GM21619 (cell line): ENCODE measurements around the gene WWOX.

Experiments used
- ATAC-seq: cut with Tn5 transposase; IDR thresholded peaks from one replicate; pipeline ENCODE4 v1.9.1; 2021; ENCODE audit not compliant: unreplicated experiment

WWOX gene

GRCh38 chr16:78994135-78994745, 894.8 kb downstream of the WWOX start:
- no peak for ATAC-seq

DNA sequence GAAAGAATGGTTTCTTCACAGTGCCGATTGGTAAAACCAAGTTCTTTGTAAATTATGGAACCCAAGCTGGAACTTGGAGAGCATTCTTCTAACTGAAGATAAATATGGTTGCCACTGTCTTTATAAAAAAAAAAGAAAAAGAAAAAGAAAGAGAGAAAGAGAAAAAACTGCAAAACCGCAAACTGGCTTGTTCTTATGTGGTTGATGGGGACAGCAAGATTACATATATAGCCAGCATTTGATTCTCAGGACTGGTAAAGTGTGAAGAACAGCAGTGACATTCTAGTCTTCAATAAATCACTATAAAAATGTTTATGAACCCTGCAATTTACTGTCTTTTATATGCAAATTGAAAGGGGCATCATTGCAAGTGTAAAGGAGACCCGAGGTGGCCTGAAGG, 896.0 kb downstream of the WWOX start:
- no peak for ATAC-seq

DNA sequence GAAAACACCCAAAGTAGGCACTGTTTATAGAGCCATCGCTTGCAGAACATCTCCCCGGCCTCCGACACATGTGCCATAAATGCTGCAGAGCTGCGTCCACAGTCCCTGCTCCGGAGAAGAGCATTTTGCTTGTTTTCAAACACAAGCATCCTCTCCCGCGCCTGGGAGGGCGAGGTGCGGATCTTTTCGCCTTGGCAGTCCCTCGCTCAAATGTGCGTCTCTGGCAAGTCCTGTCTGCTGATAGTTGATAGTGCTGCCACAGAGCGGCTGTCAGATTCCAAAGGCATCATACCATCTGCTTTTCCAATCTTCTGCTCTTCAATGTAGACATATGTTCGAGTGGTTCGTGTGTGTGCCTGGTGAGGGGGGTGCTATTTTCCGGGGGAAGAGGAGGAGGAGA, 897.3 kb downstream of the WWOX start:
- ATAC-seq, result no peak

DNA sequence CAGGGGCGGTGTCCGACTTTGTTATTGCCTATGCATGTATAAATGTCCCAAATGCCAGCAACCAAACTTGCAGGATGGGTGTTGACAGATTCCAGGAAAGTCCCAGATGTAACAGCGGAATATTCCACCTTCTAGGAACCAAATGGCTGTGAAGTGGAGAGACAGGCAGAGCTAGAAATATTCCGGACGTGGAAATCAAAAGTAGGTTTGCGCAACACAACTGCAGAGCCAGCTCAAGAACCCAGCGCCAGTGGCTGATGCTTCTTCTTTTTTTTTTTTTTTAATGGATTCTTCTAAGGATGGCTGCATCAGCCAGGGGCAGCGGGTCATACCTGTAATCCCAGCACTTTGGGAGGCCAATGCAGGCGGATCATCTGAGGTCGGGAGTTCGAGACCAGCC, 899.4 kb downstream of the WWOX start:
- ATAC-seq, result no peak

DNA sequence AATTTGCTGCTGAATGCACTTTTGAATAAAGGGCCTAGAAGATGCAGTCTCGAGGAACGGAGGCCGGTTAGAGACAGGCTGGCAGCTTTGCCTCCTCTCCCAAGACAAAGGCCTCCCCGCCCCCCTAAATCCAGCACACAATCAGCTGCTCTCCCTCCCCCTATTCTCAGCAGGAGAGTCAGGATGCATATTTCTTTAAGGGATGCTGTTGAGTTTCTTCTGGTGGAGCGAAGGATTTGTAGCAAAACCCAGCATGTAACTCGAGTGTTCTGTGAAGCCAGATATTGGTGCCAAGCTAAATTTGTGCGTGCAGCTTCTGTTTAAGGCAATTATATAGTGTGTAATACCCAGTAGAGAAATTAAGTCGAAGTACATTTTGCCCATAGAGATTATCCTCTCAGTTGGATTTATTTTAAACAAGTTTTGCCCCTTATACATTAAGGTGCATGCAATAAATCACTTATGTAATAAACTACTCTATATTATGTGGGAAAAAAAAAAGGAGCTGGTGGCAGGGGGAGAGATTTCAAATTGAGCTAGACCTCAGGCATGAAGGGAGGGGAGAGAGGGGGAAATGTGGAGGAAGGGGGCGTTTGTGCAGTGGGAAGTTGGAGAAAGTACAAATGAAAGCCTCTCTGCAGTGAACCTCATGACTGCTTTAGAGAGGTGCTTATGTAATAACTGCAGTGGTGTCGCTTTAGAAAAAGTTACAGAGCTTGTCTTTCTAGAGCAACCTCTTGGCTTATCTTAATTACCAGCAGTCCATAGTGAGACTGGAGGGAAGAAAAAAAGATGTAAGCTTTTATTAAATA, 901.9 kb downstream of the WWOX start:
- ATAC-seq, result no peak

GRCh38 chr16:79003026-79003609, 903.7 kb downstream of the WWOX start:
- no peak for ATAC-seq

DNA sequence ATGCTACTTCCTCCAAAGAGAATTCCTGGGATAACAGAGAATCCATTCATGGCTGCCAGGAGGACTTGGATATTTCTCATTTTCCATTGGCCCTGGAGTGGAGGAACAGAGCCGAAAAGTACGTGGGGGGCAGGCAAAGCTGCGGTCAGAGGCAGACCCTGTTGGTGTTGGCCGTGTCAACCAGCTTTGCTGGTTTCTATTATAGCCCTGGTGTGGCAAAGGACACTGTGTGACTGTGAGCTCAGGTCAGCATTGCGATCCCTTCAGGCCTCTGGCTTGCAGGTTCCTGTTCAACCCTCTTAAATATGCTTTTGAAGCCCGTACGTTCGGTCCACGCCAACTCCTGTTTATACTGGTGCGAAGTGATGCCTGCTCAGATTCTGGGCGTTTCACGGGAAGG, 904.9 kb downstream of the WWOX start:
- ATAC-seq, result no peak

DNA sequence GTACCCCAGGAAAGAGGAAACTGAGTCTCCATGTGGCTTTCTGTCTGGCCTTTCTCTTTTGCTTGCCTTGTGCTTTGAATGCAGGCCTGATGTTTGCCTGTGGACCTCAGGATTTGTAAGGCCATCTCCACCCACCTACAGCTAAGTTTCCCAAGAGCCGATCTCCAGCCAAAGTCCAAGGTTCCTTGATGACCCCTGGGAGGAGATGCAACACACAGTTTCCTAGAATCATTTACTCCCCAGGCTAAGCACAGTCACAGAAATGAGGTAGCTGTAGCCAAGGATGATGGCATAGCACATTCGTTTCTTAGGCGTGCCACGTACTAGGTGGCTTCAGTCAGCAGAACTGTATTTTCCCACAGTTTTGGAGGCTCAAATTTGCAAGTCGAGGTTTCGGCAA, 905.6 kb downstream of the WWOX start:
- ATAC-seq, result no peak

GRCh38 chr16:79006206-79006605, 906.8 kb downstream of the WWOX start:
- no peak for ATAC-seq

DNA sequence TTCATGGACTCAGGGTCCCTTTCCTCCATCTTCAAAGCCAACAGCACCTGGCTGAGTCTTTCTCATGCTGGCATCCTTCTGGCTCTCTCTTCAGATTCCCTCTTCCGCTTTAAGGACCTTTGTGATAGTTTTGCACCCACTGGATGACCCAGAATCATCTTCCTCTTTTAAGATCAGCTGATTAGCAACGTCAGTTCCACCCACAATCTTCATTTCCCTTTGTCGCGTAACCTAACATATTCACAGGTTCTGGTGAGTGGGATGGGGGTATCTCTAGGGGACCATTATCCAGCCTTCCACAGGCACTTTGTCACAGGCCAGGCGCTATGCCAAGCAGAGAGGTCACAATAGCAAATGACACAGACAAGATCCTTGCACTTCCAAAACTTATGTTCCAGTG, 907.3 kb downstream of the WWOX start:
- no peak for ATAC-seq

DNA sequence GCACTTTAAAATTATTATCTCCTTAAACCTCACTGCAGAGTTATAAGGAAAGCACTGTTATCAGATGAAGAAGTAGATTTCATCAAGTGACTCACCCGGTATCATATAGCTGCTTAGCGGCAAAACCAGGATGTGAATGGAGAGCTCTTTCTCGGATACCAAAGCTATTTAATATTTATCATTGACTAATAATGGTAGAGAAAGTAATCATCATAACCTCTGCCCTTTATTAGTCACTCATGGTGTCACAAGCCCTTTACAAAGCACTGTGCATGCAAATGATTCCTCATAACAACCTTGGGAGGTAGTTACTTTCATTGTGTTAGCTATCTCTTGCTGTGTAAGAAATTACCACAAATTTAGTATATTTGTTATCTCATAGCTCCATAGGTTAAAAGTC, 908.2 kb downstream of the WWOX start:
- ATAC-seq, result peak; percentile 70

GRCh38 chr16:79008036-79008868, 908.8 kb downstream of the WWOX start:
- peak; percentile 23 for ATAC-seq

DNA sequence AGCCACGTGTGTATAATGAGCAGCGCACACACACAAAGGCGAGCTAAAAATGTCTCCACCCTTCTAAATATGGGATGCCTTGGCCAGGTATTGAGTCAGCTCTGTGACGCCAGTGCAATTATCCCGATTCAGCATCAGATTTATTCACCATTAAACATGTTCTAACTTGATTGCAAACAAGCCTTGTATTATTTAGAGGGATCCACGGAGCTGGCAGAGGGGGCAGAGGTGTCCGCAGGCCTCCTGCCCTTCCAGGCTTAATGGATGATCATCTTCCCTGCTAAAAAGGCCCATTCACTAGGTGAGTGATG, 909.4 kb downstream of the WWOX start:
- no peak for ATAC-seq

DNA sequence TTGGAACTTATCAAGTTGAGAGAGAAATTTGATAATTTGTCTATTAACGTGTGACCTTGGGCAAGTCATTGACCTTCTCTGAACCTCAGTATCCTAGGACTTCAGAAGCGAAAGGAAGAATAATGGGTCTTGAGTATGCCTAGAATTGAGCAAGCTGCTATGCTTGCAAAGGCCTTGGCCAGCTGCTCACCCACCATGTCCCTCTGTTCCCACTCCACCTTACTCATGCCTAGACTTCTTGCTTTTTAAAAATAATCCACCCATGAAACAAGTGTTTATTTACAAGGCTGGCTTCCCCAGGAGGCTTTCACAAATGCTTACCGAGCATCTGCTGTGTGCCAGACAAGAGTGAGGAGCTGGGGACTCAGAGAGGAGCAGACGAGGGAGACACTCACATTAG, 910.4 kb downstream of the WWOX start:
- ATAC-seq, result no peak

- ATAC-seq, result no peak
These were observed 911.8 kb downstream of the WWOX start for GRCh38 chr16:79011282-79011681.

DNA sequence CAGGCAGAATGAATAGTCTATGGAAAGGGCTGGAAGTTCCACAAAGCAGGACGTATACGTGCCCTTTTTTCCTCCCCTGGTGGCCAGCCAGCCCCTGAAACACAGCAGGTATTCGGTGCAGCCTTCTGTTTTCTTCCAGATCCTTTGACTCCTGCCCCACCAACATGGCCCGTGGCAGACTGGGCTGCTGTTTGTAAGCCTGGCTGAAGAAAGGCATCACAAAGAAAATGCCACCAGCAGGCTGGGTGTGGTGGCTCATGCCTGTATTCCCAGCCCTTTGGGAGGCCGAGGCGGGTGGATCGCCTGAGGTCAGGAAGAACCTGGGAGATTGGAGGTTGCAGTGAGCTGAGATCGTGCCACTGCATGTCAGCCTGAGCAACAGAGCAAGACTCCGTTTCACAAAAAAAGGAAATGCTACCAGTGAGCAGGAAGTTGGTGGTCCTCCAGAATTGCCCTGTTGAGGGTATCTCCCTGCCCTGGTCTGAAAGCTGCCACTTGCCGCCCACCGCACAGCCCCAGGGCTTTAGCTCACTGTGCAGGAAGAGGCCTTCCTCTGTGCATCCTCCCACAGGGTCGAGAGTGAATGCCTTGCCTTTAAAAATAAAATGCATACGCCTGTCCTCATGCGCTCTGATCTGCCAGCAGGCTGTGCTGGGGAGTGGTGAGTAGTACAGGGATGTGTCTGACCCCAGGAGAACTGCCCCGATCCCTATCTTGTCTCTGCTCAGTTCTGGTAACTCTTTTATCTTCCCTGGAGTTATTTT, 913.4 kb downstream of the WWOX start:
- no peak for ATAC-seq

- no peak for ATAC-seq
These were observed 914.6 kb downstream of the WWOX start for GRCh38 chr16:79013930-79014660.

GRCh38 chr16:79018650-79019429, 919.4 kb downstream of the WWOX start:
- ATAC-seq, result no peak

DNA sequence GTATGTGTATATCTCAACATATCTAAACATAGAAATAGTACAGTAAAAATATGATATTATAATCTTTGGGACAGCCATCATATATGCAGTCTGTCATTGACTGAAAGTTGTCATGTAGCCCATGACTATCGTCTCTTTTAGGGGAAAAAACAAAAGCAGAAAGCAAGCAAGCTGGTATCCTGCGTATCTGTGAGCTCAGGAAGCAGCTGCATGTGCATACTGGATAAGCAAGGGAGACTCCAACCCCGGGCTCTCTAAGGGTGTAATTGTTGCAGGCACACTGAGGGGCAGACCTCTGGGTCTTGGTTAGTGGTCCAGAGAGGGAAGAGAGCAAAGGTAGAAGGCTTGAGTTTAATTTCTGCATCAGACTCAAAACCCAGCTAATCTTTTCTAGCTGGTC, 920.0 kb downstream of the WWOX start:
- no peak for ATAC-seq
